H54 (cell line): ENCODE data around the gene CPSF3.

Source experiments
- DNase-seq: peaks from one replicate; pipeline ENCODE4 v3.0.0; 2011; ENCODE audit warnings: low spot score, mixed read lengths; ENCODE audit not compliant: insufficient read length
- FAIRE-seq: peaks from 3 replicates; lab custom pipeline; 2011; peaks lifted over from hg19 to GRCh38; lab: Jason Lieb, UNC
- POLR2A ChIP-seq: IDR thresholded peaks from 2 replicates; pipeline ENCODE4 v1.6.1; 2011; ENCODE audit warnings: low read depth, mild to moderate bottlenecking, low read length

Gene CPSF3

DNA sequence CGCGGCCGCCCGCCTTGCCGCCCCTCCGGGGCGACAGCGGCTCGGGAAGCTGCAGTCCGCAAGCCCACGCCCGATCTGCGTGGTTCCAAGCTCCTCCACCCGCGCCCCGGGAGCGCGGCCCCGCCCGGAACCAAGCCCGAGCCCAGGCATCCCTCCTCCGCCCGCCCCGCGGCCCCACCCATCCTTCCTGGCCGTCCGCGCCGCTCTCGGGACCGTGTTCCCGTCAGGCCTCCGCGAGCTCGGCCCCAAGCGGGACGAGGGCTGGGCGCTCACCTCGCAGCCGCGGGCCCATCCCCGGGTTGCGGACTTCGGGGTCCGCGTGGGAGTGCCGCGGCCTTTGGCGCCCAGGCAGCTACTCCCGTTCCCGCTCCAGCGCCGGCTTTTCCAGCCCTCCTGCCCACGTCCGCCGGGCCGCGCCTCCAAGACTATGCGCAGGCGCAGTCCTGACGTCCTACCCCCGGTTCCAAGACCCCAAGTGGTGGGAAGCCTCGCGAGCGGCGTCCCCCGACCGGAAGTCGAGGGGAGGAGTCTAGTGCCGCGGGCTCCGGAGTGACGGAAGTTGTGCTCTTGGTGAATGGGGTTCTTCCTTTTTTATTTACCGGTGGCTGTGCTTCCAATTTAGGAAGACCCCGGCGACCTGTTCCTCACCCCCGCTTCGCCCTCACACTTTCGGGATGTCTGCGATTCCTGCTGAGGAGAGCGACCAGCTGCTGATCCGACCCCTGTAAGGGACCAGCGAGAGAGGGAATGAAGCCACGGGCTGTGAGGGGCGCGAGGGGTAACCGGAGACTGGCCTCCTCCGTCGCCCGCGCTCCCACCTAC, at the start of gene CPSF3, which contains the start of gene ITGB1BP1:
TSS of gene CPSF3 (plus strand) at position 555 of the 822 bp plus-strand sequence. CDS start at position 675, 120 bp downstream.
TSS of gene ITGB1BP1 (minus strand) at position 429 of the 822 bp plus-strand sequence. CDS start 4,831 bp downstream, outside the sequence.
- peak; percentile 6 for TF ChIP-seq POLR2A
- DNase-seq (peak; percentile 99), FAIRE-seq (peak; percentile 86)

DNA sequence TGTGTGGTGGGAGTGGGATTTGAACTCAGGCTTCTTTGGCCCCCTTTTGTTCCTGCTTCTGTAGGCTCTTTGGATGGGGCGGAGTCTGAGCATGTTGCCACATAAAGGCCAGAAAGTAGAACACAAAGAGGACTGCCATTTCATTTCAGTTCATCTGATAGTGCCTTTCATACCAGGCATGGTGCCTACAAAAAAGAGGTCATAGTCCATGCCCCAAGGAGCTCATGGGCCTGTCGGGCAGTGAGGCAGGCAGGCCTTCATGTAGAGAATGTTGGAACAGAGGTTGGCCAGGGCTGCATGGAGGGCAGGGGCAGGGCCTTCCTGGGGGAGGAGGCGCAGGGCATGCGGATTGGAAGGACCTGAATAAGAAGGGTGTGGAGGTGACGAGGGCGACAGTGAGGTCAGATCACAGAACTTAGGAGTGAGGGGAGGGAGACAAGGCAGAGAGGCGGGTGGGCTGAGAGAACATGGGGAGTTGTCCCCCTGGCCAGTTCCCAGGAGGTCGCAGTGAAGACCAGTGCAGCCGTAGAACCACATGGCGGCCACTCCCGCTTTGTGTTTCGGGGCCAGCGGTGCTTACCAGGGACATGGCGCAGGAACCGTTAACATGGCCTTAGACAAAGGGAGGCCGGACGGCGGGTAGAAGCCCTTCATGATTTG, 49.3 kb upstream of the CPSF3 start:
- DNase-seq (no peak), FAIRE-seq (no peak)
- no peak for TF ChIP-seq POLR2A

DNA sequence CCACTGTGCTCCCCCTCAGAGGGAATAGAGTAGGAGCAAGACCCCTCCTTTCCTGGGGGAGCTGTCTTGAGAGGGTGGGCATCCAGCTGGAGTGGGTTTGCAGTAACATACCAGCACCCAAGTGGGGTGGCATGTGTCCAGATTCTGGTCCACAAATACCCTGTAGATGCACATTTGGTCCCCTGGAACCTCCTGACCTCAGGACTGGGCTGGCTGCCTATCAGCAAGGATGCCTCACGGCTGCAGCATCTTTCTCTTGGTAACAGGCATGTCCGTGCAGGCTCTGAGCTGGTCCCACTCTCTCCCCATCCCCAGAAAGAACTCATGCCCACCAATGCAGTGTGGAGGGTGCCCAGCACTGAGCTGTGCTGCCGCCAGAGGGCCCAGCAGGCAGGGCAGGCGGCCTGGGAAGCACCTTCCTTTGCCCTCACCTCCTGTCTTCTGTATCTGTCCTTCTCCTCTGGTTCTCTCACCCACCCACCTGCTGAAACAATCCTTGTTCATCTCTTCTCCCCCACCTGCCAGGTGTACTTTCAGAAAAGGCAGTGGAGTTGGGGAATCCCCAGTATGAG, 47.5 kb upstream of the CPSF3 start:
- TF ChIP-seq POLR2A: no peak
- DNase-seq: no peak
- no peak for FAIRE-seq

DNA sequence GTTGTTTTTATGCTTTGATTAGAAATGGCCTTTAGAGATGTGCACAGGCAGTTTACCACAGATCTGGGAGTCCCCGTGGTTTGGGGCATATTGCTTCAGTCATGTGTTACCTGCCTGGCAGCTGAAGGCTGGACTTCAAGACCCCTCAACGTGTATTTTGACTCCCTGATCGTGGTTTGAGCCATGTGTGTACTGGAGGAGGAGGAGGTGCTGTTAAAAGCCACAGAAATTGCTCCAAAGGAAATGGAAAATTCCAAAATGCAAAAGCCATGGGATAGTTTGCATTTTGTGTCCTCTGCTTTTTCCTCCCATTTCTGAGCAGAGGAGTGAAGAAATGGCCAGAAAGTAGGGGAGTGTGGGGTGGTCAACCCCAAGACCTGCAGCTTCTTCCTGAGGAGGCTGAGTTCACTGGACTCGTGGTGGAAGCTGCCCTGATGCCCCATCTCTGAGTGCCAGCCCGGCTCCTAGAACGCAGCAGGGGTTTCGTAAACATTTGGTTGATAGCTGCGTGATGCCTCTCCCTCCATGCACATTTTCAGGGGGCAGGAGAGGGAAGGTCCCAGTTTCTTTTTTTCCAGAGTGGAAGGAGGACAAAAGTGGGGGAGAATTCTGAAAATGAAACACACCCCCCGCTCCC, 45.9 kb upstream of the CPSF3 start:
- FAIRE-seq: no peak

DNA sequence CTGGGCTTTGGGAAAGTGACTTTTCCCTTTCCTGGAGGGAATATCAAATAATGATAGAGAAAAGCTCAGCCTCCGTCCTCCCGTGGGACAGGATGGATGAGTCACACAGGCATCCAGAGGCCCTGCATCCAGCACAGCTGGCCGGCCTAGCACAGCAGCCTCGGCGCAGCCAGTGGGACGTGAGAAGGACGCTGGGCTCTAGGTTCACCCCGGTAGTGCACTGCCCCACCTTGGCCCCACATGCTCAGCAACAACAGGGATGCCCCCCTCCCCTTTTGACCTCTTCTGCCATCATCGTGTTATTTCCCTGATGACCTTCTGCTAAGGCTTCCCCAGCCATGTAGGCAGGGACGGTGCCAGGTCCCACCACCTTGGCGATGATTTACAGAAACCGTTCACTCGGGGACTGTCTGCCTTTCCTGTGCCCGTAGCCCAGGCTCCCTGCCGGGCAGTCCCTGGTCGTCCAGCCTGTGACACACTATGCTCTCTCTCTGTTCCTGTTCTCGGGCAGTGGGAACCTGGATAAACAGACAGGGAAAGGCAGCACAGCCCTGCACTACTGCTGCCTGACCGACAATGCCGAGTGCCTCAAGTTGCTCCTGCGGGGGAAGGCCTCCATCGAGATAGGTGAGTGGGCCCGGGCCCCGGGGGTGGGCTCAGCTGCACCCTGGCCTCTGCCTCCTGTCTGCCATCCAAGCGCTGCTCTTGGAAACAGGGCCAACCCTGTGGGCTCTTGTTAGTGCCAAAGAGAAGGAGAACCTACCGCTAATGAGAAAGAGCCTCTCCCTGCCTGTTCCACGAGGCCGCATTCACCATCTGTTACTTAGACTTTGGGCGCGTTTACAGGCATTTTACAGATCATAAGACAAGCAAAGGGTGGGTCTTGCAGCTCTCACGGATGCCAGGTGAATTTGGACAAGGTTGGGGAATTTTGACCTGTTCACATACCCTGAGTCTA, 44.7 kb upstream of the CPSF3 start:
- TF ChIP-seq POLR2A: no peak
- DNase-seq (peak; percentile 84), FAIRE-seq (peak; percentile 67)

More for the DNA sequence above, 45.9 kb upstream of the CPSF3 start:
- DNase-seq: no peak
- TF ChIP-seq POLR2A: no peak

DNA sequence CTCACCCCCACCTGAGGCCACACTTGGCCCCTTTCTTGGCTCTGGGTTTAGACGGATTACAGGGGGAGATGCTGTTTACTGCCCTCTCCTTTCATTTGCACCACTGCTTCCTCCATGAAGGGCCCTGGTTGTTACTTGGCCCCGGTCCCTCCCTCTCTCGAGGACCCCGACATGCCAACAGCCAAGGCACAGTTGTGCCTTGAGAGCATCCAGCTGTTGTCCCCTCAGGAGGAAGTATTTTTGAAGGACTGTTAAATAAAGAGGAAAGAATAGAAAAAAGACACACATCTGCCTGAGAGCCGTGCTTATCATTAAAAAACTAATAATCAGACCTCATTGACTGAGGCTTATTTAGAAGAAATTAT, 44.1 kb upstream of the CPSF3 start:
- no peak for DNase-seq
- FAIRE-seq: no peak
- TF ChIP-seq POLR2A: no peak

DNA sequence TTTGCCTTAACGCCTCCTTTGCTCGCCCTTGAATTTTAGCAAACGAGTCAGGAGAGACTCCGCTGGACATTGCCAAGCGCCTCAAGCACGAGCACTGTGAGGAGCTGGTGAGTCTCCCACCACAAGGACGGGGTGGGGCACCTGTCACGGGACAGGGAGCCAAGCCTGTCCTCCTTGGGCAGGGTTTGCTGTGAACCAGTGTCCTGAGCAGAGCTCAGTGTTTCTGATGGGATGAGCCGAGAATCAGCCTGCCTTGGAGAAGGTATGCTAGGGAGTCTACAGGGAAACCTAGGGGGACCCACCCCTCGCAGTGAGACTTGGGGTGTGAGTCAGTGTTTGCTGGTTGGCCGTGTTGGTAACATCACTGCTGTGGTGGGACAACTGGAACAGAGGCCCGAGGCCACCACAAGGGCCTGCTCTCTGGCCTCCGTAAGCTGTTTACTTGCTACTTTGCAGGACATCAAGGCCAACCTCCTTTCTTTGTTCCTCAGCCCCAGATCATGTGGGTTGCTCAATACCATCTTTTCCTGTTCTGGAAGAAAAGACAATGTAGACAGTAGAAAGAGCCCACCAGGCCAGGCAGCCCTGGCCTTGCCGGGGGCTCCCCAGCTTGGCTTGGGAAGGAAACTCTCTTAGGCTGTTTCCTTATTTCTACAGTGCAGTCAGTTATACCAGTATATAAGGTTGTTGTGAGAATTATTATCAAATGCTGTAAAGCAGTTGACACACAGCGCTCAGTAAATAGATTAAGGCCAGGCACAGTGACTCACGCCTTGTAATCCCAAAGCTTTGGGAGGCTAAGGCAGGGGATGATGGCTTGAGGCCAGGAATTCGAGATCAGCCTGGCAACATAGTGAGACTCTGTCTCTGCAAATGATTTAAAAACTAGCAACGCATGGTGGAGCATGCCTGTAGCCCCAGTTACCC, 42.5 kb upstream of the CPSF3 start:
- FAIRE-seq (peak; percentile 80), DNase-seq (peak; percentile 62)
- no peak for TF ChIP-seq POLR2A

DNA sequence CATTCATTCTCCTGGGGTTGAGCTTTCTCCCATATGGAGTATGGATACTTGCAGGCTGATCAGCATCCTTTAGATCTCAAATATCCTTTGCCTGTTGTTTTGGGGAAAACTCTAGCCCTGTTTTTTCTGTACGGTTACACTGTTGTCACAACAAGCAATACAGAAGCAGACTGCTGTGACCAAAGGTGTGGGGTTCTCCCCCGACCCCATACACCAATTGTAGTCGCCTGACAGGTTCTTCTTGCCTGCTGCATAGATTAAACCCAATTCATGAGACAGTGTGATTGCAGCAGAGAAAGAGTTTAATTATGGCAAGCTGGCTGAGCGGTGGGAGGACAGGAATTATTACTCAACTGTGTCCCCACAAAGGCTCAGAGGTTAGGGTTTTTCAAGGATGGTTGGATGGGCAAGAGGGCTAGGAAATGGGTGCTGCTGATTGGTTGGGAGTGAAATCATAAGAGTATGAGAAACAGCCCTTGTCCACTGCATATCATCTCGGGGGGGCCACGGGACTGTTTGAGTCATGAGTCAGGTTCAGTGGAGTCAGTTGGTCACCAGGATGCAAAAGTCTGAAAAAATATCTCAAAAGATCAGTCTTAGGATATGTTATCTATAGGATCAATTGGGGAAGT, 40.7 kb upstream of the CPSF3 start:
- FAIRE-seq (no peak), DNase-seq (no peak)
- no peak for TF ChIP-seq POLR2A

DNA sequence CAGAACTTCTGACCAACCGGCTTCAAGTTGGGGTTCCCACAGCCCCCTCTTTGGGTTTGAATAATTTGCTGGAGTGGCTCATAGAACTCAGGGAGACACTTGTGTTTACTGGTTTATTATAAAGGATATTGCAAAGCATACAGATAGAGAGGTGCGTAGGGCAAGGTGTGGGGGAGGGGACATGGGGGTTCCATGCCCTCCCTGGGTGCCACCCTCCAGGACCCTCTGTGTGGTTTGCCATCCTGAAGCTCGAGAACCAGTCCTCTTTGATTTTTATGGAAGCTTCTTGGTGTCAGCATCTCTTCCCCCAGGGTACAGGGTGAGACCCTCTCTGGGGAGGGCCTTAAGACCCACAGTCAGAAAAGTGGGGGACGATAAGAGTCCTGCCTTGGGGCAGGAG, 38.9 kb upstream of the CPSF3 start:
- DNase-seq (no peak), FAIRE-seq (no peak)
- no peak for TF ChIP-seq POLR2A

DNA sequence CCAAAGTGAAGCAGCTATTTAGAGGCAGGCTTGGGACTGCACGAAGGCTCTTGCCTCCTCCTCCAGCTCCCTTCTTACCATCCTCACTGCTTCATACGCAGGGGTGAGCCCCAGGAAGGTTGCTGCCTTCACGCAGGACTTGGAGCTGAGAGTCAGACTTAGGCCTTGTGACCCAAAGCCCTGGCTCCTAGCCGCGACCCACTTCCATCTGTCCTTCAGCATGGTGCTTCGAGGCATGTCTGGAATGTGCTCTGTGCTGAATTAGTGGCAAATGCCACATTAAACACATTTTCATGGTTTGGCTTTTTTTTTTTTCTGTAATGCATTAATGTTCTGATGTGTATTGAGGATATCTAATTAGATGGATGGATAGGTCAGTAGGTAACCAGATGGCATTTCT, 37.6 kb upstream of the CPSF3 start:
- no peak for TF ChIP-seq POLR2A
- no peak for DNase-seq
- no peak for FAIRE-seq

DNA sequence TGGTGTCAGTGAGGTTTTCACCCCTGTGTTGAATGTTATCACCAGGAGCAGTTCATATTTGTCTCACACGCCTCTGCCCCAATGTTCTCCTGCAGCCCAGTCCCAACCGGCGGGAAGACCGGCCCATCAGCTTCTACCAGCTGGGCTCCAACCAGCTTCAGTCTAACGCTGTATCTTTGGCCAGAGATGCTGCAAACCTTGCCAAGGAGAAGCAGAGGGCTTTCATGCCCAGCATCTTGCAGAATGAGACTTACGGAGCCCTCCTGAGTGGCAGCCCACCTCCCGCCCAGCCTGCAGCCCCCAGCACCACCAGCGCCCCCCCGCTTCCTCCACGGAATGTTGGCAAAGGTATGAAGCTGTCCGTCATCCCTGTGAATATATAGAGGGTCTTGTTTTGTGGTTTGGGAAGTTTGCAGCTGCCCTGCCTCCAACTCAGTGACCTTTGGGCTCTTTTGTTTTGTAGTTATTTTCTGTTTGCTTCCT, 35.2 kb upstream of the CPSF3 start:
- DNase-seq (no peak), FAIRE-seq (no peak)
- no peak for TF ChIP-seq POLR2A
